HG03520 (cell line): ENCODE results near the gene FBLN2.

Experiments
- ATAC-seq: cut with Tn5 transposase; IDR thresholded peaks from one replicate; pipeline ENCODE4 v1.9.1; 2021; ENCODE audit warnings: mild to moderate bottlenecking, moderate library complexity; ENCODE audit not compliant: unreplicated experiment

FBLN2 gene

GRCh38 chr3:13598926-13599886, 50.3 kb downstream of the FBLN2 start:
- no peak for ATAC-seq

- ATAC-seq = no peak
Observed at GRCh38 chr3:13599887-13600450, 51.0 kb downstream of the FBLN2 start.

GRCh38 chr3:13600950-13601691, 52.2 kb downstream of the FBLN2 start:
- ATAC-seq = no peak

- ATAC-seq = no peak
Observed at GRCh38 chr3:13601692-13602080, 52.8 kb downstream of the FBLN2 start.

GRCh38 chr3:13605555-13605954, 56.6 kb downstream of the FBLN2 start:
- no peak for ATAC-seq

- no peak for ATAC-seq
Observed at GRCh38 chr3:13607821-13608597, 59.1 kb downstream of the FBLN2 start.

GRCh38 chr3:13608969-13609725, 60.2 kb downstream of the FBLN2 start:
- ATAC-seq = no peak

GRCh38 chr3:13610006-13610570, 61.2 kb downstream of the FBLN2 start:
- ATAC-seq = no peak

GRCh38 chr3:13611221-13611620, 62.3 kb downstream of the FBLN2 start:
- ATAC-seq = no peak

GRCh38 chr3:13612829-13613228, 63.9 kb downstream of the FBLN2 start:
- no peak for ATAC-seq

- ATAC-seq = no peak
Observed at GRCh38 chr3:13613343-13614190, 64.6 kb downstream of the FBLN2 start.

GRCh38 chr3:13614607-13615006, 65.7 kb downstream of the FBLN2 start:
- ATAC-seq = no peak

- ATAC-seq = no peak
Observed at GRCh38 chr3:13615019-13615528, 66.1 kb downstream of the FBLN2 start.

- ATAC-seq = no peak
Observed at GRCh38 chr3:13616359-13616758, 67.4 kb downstream of the FBLN2 start.

GRCh38 chr3:13617097-13617738, 68.3 kb downstream of the FBLN2 start:
- no peak for ATAC-seq

- no peak for ATAC-seq
Observed at GRCh38 chr3:13617981-13618380, 69.1 kb downstream of the FBLN2 start.

GRCh38 chr3:13618836-13619235, 69.9 kb downstream of the FBLN2 start:
- ATAC-seq = no peak

- no peak for ATAC-seq
Observed at GRCh38 chr3:13619661-13620230, 70.8 kb downstream of the FBLN2 start.
